NCI-H2081 (cell line): ENCODE data around the gene ARHGAP42.
"Not testable (repeated sequence)": the region's sequence is repeated elsewhere in the genome, so short reads cannot be mapped to it uniquely, and the experiment has no call there.

Experiments used
- DNase-seq, 2 experiments: peaks; one replicate each; lab custom pipeline; 2025; lab: John Stamatoyannopoulos, UW

Gene ARHGAP42

GRCh38 chr11:100965346-100965745 lies 278.3 kb downstream of the ARHGAP42 start:
- no peak for DNase-seq

GRCh38 chr11:100966366-100966765 lies 279.3 kb downstream of the ARHGAP42 start:
- DNase-seq, result no peak

GRCh38 chr11:100969008-100969407 lies 281.9 kb downstream of the ARHGAP42 start:
- DNase-seq, result no peak

- no peak for DNase-seq
These were observed 283.4 kb downstream of the ARHGAP42 start for GRCh38 chr11:100970283-100971164.

- DNase-seq, result no peak
These were observed 285.0 kb downstream of the ARHGAP42 start for GRCh38 chr11:100972046-100972445.

GRCh38 chr11:100978442-100978841 lies 291.4 kb downstream of the ARHGAP42 start:
- no peak for DNase-seq

- no peak for DNase-seq
These were observed 291.9 kb downstream of the ARHGAP42 start for GRCh38 chr11:100978939-100979338.

- DNase-seq, result peak; percentile 1 to 44
These were observed 293.1 kb downstream of the ARHGAP42 start for GRCh38 chr11:100980156-100980555.

- no peak for DNase-seq
These were observed 294.2 kb downstream of the ARHGAP42 start for GRCh38 chr11:100981196-100981824.

- no peak for DNase-seq
These were observed 297.6 kb downstream of the ARHGAP42 start for GRCh38 chr11:100984668-100985067.

GRCh38 chr11:100990931-100991330 lies 303.8 kb downstream of the ARHGAP42 start:
- no peak for DNase-seq

- no peak for DNase-seq
These were observed 304.5 kb downstream of the ARHGAP42 start for GRCh38 chr11:100991541-100991940.

- DNase-seq, result no peak
These were observed 307.9 kb downstream of the ARHGAP42 start for GRCh38 chr11:100994966-100995365.

GRCh38 chr11:100999756-101000155 lies 312.7 kb downstream of the ARHGAP42 start:
- DNase-seq, result no peak

GRCh38 chr11:101003468-101003867 lies 316.4 kb downstream of the ARHGAP42 start:
- no peak for DNase-seq

- DNase-seq, result no peak
These were observed 322.0 kb downstream of the ARHGAP42 start for GRCh38 chr11:101008961-101009689.

- no peak for DNase-seq
These were observed 322.6 kb downstream of the ARHGAP42 start for GRCh38 chr11:101009690-101010055.

GRCh38 chr11:101010899-101011298 lies 323.8 kb downstream of the ARHGAP42 start:
- DNase-seq, result no peak

GRCh38 chr11:101011881-101012280 lies 324.8 kb downstream of the ARHGAP42 start:
- no peak for DNase-seq

GRCh38 chr11:101013702-101014101 lies 326.6 kb downstream of the ARHGAP42 start:
- not testable (repeated sequence) for DNase-seq

GRCh38 chr11:101014600-101015285 lies 327.7 kb downstream of the ARHGAP42 start:
- DNase-seq, result no peak

- no peak for DNase-seq
These were observed 332.8 kb downstream of the ARHGAP42 start for GRCh38 chr11:101019870-101020269.
